ENCODE results near the gene DGCR8.
"Not testable (repeated sequence)": the region's sequence is repeated elsewhere in the genome, so short reads cannot be mapped to it uniquely, and the experiment has no call there.

The DGCR8 gene

DNA sequence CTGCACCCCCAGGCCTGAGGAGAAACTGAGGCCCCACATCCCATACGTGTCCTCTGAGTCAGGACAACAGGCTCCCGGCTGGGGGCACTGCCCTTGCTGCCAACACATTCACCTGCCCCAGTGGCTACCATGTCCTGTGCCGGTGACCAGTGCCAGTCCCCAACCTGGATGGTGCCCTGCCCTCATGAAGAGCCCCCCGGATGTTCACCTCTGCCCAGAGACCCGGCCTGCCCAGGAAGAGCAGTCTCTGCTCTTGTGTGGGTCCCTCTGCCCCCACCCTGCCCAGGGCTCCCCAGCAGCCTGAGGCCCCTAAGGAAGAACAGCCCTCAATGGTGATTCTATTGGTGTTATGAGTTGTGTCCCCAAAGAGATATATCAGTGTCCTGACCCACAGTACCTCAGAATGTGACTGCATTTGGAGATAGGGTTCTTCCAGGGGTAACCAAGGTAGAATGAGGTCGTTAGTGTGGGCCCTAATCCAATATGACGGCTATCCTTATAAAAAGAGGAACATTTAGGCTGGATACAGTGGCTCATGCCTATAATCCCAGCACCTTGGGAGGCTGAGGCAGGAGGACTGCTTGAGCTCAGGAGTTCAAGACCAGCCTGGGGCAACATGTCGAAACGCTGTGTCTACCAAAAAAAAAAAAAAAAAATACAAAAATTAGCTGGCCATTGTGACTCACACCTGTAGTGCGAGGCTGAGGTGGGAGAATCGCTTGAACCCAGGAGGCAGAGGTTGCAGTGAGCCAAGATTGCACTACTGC lies 13.2 kb upstream of the DGCR8 start:
- no peak for DNase-seq (ENCODE audit: low read depth)

GRCh38 chr22:20067384-20067682 lies 12.7 kb upstream of the DGCR8 start:
- not testable (repeated sequence) for DNase-seq (ENCODE audit: low read depth)

GRCh38 chr22:20068640-20069039 lies 11.4 kb upstream of the DGCR8 start:
- DNase-seq (ENCODE audit: low read depth): no peak

- no peak for DNase-seq (ENCODE audit: low read depth)
Observed at GRCh38 chr22:20069331-20070042, 10.6 kb upstream of the DGCR8 start.

DNA sequence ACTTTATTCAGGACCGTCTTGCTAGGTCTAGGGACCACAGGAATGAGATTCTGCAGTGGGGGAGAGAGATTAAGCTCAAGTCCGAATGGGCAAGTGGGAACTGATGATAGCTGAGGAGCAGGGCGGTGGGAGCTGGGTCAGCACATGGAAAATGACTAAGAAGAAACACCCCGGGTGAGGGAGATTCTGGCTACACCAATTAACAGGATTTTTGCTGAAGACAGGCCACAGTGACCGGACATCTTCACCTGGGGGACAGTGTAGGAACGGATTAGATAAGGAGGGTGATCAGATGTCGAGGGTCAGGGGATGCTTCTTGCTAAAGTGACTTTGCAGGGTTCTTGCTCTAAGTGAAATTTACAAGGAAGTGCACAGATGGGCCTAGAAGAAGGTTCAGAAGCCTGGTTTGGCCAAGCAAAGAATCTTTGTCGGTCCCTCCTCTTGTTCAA lies 8.5 kb upstream of the DGCR8 start:
- no peak for DNase-seq (ENCODE audit: low read depth)

DNA sequence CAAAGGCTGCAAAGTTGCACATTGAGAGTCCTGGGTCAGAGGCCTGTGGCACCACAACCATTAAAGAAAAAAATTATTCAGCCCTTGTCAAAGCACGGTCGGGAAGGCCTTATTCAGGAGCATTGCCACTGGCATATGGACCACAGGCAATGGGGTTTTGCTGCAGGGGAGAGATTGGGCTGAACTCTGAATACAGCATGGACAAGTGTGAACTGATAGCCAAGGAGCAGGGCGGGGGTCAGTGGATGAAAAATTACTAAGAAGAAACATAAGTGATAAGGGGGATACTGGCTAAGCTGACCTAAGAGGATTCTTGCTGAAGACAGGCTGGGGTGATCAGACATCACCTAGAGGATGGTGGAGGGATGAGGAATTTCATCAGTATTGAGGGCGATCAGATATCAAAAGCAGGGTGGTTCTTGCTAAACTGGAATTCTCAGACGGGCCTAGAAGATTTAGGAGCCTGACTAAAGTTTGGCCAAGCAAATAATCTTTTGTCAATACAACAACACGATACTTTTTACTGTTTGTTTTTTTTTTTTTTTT lies 3.3 kb upstream of the DGCR8 start:
- no peak for DNase-seq (ENCODE audit: low read depth)

GRCh38 chr22:20080445-20080775 lies 369 bp downstream of the DGCR8 start:
- DNase-seq (ENCODE audit: low read depth): peak; percentile 60

- DNase-seq (ENCODE audit: low read depth): peak; percentile 74
Observed at GRCh38 chr22:20080776-20081654, 974 bp downstream of the DGCR8 start.

DNA sequence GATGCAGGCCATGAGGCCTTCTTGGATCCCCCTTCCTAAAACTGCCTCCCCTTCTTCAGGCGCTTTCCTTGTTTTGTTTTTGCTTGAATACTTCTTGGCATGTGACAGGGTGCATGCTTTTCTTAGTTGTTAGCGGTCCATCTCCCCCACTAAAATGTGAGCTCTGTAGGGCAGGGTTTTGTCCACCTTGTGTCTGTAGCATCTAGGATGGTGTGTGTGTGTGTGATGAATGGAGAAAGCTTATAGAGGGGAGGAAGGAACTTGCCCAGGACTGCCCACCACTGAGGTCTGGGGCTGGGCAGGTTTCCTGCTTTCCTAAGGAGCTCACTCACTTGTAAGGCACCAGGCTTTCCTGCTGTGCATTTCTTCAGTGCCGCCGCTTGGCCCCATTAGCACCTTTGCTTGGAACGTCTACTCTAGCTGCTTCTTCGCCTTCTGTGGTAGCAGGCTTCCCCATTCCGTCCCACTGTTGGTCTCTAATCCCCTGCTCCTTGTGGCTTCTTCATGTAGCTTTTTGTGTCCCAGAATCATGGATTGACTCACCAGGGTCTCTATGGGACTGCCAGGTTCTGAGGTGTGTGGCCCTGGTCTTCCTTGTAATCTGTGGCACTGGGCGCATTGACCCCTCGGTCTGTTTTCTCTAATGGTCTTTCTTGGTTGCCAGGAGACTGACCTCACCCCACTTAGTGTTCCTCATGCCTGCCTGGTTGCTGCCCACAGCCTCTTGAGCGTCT lies 3.3 kb downstream of the DGCR8 start:
- DNase-seq (ENCODE audit: low read depth): no peak

- no peak for DNase-seq (ENCODE audit: low read depth)
Observed at GRCh38 chr22:20083891-20084546, 4.0 kb downstream of the DGCR8 start.

DNA sequence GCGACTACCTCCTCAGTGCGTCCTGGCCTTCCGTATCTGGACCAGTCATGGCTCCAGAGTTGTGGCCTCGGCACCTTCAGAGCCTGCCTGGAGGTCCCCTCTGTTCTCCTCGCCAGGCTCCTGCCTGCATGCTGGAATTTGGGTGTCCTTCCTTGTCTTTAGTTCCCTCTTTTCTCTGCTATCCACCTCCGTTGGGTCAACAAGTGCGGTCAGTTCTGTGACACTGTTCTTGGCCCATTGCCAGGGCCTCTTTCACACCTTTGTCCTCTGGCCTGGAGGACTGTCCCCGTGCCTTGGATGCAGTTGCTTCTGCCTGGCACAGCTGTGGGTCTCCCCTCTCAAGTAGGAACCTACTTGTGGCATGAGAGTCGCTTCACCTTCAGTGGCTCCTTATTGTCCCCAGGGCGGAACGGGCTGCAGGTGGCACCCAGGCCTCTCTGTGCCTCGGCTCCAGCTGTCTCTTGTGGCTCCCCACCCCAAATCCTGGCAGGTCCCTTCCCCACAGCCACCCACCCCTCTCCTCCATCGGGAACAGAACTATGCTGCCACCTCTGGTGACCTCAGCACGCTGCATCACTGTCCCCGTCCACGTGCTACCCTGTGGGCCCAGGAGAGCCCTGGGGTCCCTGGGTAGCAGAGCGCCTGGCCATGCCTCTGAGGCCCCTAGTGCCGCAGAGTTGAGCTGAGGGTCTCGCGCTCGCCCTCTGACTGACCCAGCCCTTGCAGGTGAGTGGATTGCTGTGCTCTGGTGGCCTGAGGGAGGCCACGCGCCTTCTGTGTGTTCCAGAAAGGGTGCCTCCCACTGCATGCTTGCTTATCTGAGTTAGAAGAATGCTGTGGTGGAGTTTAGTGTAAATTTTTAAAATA lies 4.7 kb downstream of the DGCR8 start:
- DNase-seq (ENCODE audit: low read depth): peak; percentile 17

DNA sequence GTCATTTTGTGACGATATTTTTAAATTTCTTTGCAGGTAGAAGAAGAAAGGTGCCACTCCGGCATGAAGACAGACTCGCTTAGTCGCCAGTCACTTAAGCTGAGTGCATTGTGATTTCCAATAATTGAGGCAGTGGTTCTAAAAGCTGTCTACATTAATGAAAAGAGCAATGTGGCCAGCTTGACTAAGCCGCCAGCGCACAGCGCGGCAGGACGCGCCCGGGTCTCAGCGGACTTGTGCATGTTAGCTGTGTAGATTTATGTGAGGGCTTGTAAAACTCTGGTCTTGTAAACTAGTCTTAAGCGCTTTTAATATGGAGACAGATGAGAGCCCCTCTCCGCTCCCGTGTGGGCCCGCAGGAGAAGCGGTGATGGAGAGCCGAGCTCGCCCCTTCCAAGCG lies 5.6 kb downstream of the DGCR8 start:
- DNase-seq (ENCODE audit: low read depth): no peak

DNA sequence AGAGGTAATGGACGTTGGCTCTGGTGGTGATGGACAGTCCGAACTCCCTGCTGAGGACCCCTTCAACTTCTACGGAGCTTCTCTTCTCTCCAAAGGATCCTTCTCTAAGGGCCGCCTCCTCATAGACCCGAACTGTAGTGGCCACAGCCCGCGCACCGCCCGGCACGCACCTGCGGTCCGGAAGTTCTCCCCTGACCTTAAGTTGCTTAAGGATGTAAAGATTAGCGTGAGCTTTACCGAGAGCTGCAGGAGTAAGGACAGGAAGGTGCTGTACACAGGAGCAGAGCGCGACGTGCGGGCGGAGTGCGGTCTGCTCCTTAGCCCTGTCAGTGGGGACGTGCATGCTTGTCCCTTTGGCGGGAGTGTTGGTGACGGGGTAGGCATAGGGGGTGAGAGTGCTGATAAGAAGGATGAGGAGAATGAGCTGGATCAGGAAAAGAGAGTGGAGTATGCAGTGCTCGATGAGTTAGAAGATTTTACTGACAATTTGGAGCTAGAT lies 6.1 kb downstream of the DGCR8 start:
- DNase-seq (ENCODE audit: low read depth): no peak

DNA sequence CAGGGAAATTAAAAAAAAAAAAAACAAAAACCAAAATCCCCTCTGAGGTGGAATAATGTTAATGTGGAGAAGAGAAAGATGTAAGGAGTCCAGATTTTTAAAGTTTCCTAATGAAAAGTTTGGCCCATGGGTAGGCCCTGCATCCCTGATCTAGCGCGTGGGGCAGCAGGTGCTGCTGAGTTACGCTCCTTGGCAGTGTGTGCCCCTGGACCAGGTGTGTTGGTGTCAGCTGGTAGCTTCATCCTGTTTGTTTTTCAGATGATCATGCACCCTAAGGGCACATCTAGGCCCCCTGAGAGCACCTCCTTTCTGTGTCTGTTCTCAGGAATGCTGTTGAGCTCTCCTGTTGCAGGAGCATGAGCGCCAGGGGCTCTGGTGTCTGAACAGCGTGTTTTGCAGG lies 6.7 kb downstream of the DGCR8 start:
- DNase-seq (ENCODE audit: low read depth): no peak

DNA sequence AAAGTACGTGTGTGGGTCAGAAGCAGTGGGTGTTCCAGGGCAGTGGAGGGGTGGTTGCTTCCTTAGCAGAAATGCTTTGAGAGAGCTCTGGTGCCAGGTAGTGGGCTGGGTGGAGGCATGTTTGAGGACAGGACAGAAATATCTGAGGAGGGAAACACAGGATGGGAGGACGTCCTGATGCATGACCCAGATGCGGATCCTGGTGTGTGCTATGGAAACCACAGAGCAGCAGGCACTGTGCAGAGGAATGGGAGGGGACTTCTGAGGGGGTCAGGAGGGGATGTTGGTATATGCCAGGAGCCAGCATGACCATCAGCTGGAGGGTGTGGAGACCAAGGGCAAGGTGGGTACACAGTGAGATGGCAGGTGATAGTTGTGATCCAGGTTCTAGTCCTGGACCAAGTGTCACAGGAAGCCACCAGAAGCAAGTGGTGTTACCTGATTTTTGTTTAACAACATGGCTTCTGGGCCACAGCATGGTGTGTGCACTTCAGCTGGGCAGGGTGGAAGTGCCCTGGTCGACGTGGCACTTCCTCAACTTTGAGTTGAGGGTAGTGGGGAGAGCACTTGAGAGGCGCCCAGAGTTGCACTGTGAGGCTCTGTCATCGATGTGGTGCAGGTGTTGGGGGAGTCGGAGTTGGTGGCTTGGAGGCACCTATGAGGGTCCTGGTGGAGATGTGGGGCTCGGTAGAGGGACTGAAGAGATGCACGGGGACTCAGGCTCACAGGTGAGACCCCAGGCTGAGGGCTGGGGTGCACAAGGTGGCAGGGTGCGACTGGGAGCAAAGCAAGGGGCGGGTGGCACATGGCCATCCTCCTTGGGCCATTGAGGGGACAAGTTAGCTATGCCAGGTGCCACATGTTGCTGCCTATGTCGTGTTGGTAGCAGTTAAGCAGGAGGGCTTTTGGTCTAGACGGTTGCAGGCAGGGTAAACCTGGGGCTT lies 7.5 kb downstream of the DGCR8 start:
- no peak for DNase-seq (ENCODE audit: low read depth)

- DNase-seq (ENCODE audit: low read depth): no peak
Observed at GRCh38 chr22:20088263-20088648, 8.2 kb downstream of the DGCR8 start.

DNA sequence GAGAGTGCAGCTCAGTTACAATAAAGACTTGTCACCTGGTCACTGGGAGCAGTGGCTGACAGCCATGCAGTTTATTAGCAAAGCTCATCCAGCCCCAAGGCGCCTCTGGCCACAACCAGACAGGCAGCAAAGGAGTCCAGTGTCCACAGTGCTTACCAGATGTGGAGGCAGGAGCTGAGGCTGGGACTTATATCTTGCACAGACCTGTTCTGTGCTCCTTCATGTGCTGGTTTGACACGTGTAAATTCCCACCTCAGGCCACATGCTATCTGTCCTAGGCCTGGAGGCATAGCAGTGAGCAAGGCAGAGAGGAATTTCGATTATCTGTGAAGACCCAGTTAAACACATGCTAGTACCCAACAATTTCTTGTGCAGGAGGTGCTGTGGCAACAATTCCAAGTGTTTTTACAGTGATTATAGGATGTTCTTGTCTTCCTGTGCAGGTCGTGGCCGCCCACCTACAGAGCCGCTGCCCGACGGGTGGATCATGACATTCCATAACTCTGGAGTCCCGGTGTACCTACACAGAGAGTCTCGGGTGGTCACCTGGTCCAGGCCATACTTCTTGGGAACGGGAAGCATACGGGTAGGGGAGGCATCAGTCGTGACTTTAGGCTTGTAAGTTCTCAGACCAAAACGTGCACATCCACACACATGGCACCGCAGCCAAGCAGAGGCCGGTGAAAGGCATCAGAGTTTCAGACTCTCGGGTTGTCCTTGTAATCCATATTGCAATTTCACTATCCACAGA lies 9.4 kb downstream of the DGCR8 start:
- DNase-seq (ENCODE audit: low read depth): no peak

DNA sequence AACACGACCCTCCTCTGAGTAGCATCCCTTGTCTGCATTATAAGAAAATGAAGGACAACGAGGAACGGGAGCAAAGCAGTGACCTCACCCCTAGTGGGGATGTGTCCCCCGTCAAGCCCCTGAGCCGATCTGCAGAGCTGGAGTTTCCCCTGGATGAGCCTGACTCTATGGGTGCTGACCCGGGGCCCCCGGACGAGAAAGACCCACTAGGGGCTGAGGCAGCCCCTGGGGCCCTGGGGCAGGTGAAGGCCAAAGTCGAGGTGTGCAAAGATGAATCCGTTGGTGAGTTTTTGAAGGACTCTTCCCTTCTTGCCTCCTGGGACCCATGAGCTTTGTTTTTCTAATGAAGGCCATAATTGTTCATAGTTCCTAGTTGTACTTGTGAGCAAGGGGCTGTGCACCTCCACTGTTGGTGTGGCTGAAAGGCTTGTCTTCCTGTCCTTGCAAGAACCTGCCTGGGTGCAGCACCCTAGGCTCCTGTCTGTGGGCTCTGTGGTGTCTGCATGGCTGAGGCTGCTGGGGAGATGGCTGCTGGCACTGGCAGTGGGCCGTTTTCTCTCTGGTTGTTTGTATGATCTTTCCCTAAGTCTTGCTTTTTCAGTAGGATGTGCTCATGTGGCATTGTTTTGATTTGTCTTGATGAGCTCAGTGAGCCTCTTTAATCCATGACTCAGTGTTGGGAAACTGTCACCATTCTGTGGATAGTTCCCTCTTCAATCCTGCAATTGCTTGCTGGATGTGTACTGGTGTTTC lies 10.1 kb downstream of the DGCR8 start:
- DNase-seq (ENCODE audit: low read depth): peak; percentile 66
